ENCODE measurements around the gene RNF186.
A peak's percentile ranks its signal among the peaks of the same experiment; 100 is the strongest.
"Not testable (repeated sequence)": the region's sequence is repeated elsewhere in the genome, so short reads cannot be mapped to it uniquely, and the experiment has no call there.

RNF186 gene

GRCh38 chr1:19824036-19824435, 9.0 kb upstream of the RNF186 start:
- DNase-seq: no peak

GRCh38 chr1:19819701-19820100, 4.6 kb upstream of the RNF186 start:
- no peak for DNase-seq

GRCh38 chr1:19818324-19818723, 3.2 kb upstream of the RNF186 start:
- DNase-seq: no peak

GRCh38 chr1:19817160-19817559, 2.1 kb upstream of the RNF186 start:
- no peak for DNase-seq

- DNase-seq: not testable (repeated sequence)
These were observed 1.6 kb upstream of the RNF186 start for GRCh38 chr1:19816737-19817086.

GRCh38 chr1:19815801-19816736, 986 bp upstream of the RNF186 start:
- peak; percentile 91 for DNase-seq

- DNase-seq: no peak
These were observed 830 bp downstream of the RNF186 start for GRCh38 chr1:19814244-19814661.

- DNase-seq: no peak
These were observed 1.5 kb downstream of the RNF186 start for GRCh38 chr1:19813643-19813960.

- DNase-seq: no peak
These were observed 2.0 kb downstream of the RNF186 start for GRCh38 chr1:19812875-19813642.

- DNase-seq: no peak
These were observed 3.8 kb downstream of the RNF186 start for GRCh38 chr1:19811206-19811851.

GRCh38 chr1:19809044-19809750, 5.9 kb downstream of the RNF186 start:
- peak; percentile 4 for DNase-seq

- no peak for DNase-seq
These were observed 6.7 kb downstream of the RNF186 start for GRCh38 chr1:19808351-19808750.

GRCh38 chr1:19804831-19805251, 10.2 kb downstream of the RNF186 start:
- DNase-seq: no peak

GRCh38 chr1:19802269-19802668, 12.8 kb downstream of the RNF186 start:
- DNase-seq: no peak

- DNase-seq: peak; percentile 13
These were observed 14.8 kb downstream of the RNF186 start for GRCh38 chr1:19800076-19800804.

GRCh38 chr1:19799230-19800075, 15.6 kb downstream of the RNF186 start, which contains the start of gene TMCO4:
TMCO4 (minus strand) TSS chr1:19799916; CDS start chr1:19780758, 19,158 bp downstream.
- DNase-seq: no peak

GRCh38 chr1:19798486-19799229, 16.4 kb downstream of the RNF186 start:
- no peak for DNase-seq

- DNase-seq: no peak
These were observed 17.3 kb downstream of the RNF186 start for GRCh38 chr1:19797827-19798226.

GRCh38 chr1:19794583-19794982, 20.5 kb downstream of the RNF186 start:
- DNase-seq: no peak

- DNase-seq: no peak
These were observed 21.6 kb downstream of the RNF186 start for GRCh38 chr1:19793360-19794046.
